KMS-11 (cell line): Measurements from ENCODE around the gene SCN9A.

Experiments
- H2AFZ ChIP-seq: fragments of 200-600 bp; sonication (generic); 2 replicates; pipeline ENCODE4 v1.6.1; 2016; ENCODE audit warnings: antibody characterized with exemption, mixed run types, low read depth
- H3K27ac ChIP-seq: fragments of 200-600 bp; sonication (generic); 2 replicates; pipeline ENCODE4 v1.6.1; 2016; ENCODE audit warnings: mild to moderate bottlenecking, mixed run types
- H3K27me3 ChIP-seq: fragments of 200-600 bp; sonication (generic); 2 replicates; pipeline ENCODE4 v1.6.1; 2017; ENCODE audit warnings: mild to moderate bottlenecking, low read depth, mixed run types, moderate library complexity; ENCODE audit not compliant: insufficient read depth
- H3K36me3 ChIP-seq: fragments of 200-600 bp; sonication (generic); 2 replicates; pipeline ENCODE4 v1.6.1; 2017; ENCODE audit warnings: mild to moderate bottlenecking, mixed run types; ENCODE audit not compliant: insufficient read depth
- H3K4me1 ChIP-seq: fragments of 200-600 bp; sonication (generic); 2 replicates; pipeline ENCODE4 v1.6.1; 2016; ENCODE audit warnings: mild to moderate bottlenecking, low read depth, mixed run types; ENCODE audit not compliant: poor library complexity, severe bottlenecking
- H3K4me2 ChIP-seq: fragments of 200-600 bp; sonication (generic); 2 replicates; pipeline ENCODE4 v1.7.0; 2016; ENCODE audit warnings: mild to moderate bottlenecking, mixed run types
- H3K4me3 ChIP-seq: fragments of 200-600 bp; sonication (generic); IDR thresholded peaks from 2 replicates; pipeline ENCODE4 v1.6.1; 2017; ENCODE audit warnings: low read depth, low read length, mixed read lengths; ENCODE audit not compliant: insufficient read depth
- H3K79me2 ChIP-seq: fragments of 200-600 bp; sonication (generic); 2 replicates; pipeline ENCODE4 v1.6.1; 2016; ENCODE audit warnings: low read depth, mixed run types; ENCODE audit not compliant: insufficient read depth
- H3K9ac ChIP-seq: fragments of 200-600 bp; sonication (generic); 2 replicates; pipeline ENCODE4 v1.6.1; 2016; ENCODE audit warnings: mild to moderate bottlenecking, mixed run types
- H4K20me1 ChIP-seq: fragments of 200-600 bp; sonication (generic); 2 replicates; pipeline ENCODE4 v1.6.1; 2016; ENCODE audit warnings: mild to moderate bottlenecking, mixed run types; ENCODE audit not compliant: insufficient read depth
- CTCF ChIP-seq: fragments of 200-600 bp; sonication (generic); conservative IDR thresholded peaks from 2 replicates; pipeline ENCODE4 v1.6.1; 2017; ENCODE audit warnings: low read depth, mild to moderate bottlenecking, antibody characterized with exemption, low read length, moderate library complexity, mixed read lengths

SCN9A gene

GRCh38 chr2:166343467-166343866, 32.3 kb downstream of the SCN9A start:
- Histone ChIP-seq H2AFZ (no peak overlapping the region), H3K36me3 (no peaks in the 10 kb centered on the region), H3K27me3 (no peaks in the 10 kb centered on the region), H3K4me3 (no peak overlapping the region), H3K79me2 (no peaks in the 10 kb centered on the region), H3K27ac (no peak overlapping the region), H4K20me1 (no peaks in the 10 kb centered on the region), H3K4me1 (peaks cover 12% of the 10 kb centered on the region), H3K4me2 (no peak overlapping the region), H3K9ac (no peak overlapping the region)
- no peak for TF ChIP-seq CTCF

DNA sequence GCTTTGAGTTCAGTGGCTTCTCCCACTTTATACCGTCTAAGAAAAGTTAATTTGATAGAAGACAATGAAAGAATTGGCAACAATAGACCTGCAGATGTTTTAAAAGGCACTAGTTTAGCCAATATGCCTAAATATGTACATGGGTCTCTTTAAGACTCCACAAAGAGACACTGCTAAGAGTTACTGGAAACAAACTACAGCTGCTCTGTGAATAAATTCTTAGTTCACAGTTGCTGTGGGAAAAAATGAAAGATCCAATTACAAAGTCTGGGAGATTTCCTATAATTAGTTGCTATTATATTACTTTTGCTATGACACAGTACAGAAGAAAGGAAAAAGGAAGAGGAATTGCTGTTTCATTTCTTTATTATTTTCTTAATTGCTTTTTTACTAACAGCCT, 34.3 kb downstream of the SCN9A start:
- Histone ChIP-seq H2AFZ (no peak overlapping the region), H4K20me1 (no peaks in the 10 kb centered on the region), H3K9ac (no peak overlapping the region), H3K4me2 (no peak overlapping the region), H3K36me3 (no peaks in the 10 kb centered on the region), H3K79me2 (no peaks in the 10 kb centered on the region), H3K27ac (no peak overlapping the region), H3K27me3 (no peaks in the 10 kb centered on the region), H3K4me1 (peaks cover 12% of the 10 kb centered on the region), H3K4me3 (no peak overlapping the region)
- TF ChIP-seq CTCF, result no peak

- Histone ChIP-seq H3K36me3 (no peaks in the 10 kb centered on the region), H3K79me2 (no peaks in the 10 kb centered on the region), H3K4me2 (no peak overlapping the region), H3K4me3 (no peak overlapping the region), H2AFZ (no peak overlapping the region), H4K20me1 (no peaks in the 10 kb centered on the region), H3K4me1 (peaks cover 11% of the 10 kb centered on the region), H3K27me3 (no peaks in the 10 kb centered on the region), H3K27ac (no peak overlapping the region), H3K9ac (no peak overlapping the region)
- no peak for TF ChIP-seq CTCF
Observed at GRCh38 chr2:166338831-166339339, 36.9 kb downstream of the SCN9A start.

- Histone ChIP-seq H3K4me2 (no peak overlapping the region), H3K4me3 (no peak overlapping the region), H3K27ac (no peak overlapping the region), H3K9ac (no peak overlapping the region), H3K27me3 (no peaks in the 10 kb centered on the region), H3K36me3 (no peaks in the 10 kb centered on the region), H3K4me1 (peaks cover 2% of the 10 kb centered on the region), H2AFZ (no peak overlapping the region), H3K79me2 (no peaks in the 10 kb centered on the region), H4K20me1 (no peaks in the 10 kb centered on the region)
- TF ChIP-seq CTCF, result no peak
Observed at GRCh38 chr2:166337932-166338331, 37.8 kb downstream of the SCN9A start.

GRCh38 chr2:166335284-166335683, 40.5 kb downstream of the SCN9A start:
- no peaks in the 10 kb centered on the region for H3K4me1 ChIP-seq
- H3K4me3 ChIP-seq, result no peak overlapping the region
- H3K27ac ChIP-seq, result no peak overlapping the region
- H3K79me2 ChIP-seq, result no peaks in the 10 kb centered on the region
- H3K27me3 ChIP-seq, result no peaks in the 10 kb centered on the region
- no peak overlapping the region for H3K9ac ChIP-seq
- H4K20me1 ChIP-seq, result no peaks in the 10 kb centered on the region
- H2AFZ ChIP-seq, result no peak overlapping the region
- TF ChIP-seq CTCF, result no peak
- no peak overlapping the region for H3K4me2 ChIP-seq
- H3K36me3 ChIP-seq, result no peaks in the 10 kb centered on the region
